Measurements from ENCODE around the gene BATF3. TPM values are rescaled to one million over a fixed set of nuclear protein-coding genes. Genes with fewer than 3 reads are reported as not detected.

The BATF3 gene
- total RNA-seq, 1 donor from 2014 or later: 18.4 TPM

DNA sequence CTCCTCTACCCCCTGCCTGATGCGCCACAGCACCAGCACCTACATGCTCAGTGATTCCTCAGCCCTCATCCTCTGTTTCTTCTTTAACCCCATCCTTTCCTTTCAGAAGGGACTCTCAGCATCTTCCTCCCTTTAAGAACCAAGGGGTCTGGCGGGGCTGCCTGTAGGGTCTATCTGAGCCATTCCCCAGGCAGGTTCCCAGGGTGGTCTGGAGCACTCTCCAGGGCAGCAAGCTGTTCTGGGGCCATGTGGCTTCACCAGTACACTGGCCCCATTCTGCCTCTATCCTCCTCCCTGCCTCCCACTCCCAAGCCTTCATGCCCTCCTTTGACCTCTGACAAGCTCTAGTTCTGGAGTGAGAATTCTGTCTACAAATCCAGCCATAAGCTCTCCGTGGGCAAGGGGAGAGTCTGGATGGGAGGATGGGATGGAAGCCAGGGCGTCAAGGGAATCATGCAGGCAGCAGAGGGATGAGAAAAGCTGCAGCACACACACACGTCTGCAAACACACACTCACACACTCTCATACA lies 10.4 kb downstream of the BATF3 start:
- TF ChIP-seq, protein P1, sequence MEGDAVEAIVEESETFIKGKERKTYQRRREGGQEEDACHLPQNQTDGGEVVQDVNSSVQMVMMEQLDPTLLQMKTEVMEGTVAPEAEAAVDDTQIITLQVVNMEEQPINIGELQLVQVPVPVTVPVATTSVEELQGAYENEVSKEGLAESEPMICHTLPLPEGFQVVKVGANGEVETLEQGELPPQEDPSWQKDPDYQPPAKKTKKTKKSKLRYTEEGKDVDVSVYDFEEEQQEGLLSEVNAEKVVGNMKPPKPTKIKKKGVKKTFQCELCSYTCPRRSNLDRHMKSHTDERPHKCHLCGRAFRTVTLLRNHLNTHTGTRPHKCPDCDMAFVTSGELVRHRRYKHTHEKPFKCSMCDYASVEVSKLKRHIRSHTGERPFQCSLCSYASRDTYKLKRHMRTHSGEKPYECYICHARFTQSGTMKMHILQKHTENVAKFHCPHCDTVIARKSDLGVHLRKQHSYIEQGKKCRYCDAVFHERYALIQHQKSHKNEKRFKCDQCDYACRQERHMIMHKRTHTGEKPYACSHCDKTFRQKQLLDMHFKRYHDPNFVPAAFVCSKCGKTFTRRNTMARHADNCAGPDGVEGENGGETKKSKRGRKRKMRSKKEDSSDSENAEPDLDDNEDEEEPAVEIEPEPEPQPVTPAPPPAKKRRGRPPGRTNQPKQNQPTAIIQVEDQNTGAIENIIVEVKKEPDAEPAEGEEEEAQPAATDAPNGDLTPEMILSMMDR (IDR thresholded peaks at IDR 0.05): no peak
- Histone ChIP-seq H3K9me3 (no peaks in the 10 kb centered on the region), H3K4me3 (no peak overlapping the region), H3K27ac (no peak overlapping the region), H3K4me1 (no peaks in the 10 kb centered on the region), H3K36me3 (no peaks in the 10 kb centered on the region), H3K27me3 (no peaks in the 10 kb centered on the region)
- intact Hi-C loops (cut with DNase I): no loop called here
- DNase-seq (ENCODE audit: low spot score in 2 of 2): no peak

DNA sequence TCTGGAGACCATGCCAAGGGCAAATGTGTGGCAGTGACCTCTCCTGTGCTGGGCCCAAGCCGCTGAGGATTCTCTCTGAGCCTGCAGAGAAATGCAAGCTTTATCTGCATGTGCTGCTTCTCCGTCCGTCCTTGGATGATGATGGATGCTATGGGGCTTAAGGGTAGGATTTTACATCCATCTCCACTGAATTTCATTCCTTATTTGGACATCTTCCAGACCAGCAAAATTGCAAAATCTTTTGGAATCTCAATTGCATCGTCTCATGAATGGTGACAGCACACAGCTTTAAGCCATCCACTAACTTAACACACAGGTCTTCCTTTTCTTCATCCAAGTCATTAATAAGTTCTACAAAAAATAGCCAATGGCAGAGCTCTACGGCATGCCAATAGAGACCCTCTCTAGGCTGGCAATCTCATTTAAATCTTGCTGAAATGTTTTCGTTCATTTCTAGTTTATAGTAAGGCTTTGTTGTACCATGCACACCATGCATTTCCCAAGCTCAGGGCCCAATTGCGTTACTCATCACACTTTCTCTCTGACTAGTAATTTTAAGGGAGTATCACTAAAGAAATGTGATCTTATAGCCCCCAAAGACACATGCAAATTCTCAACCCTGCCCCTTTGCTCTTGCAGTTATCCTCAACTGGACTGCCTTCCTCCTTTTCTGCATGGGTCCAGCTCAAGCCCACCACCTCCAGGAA lies 11.1 kb downstream of the BATF3 start:
- intact Hi-C loops (cut with DNase I): no loop called here
- H3K36me3 ChIP-seq: no peaks in the 10 kb centered on the region
- no peak for DNase-seq (ENCODE audit: low spot score in 2 of 2)
- H3K27ac ChIP-seq: no peak overlapping the region
- H3K4me1 ChIP-seq: no peaks in the 10 kb centered on the region
- no peaks in the 10 kb centered on the region for H3K9me3 ChIP-seq
- no peaks in the 10 kb centered on the region for H3K27me3 ChIP-seq
- H3K4me3 ChIP-seq: no peak overlapping the region
- TF ChIP-seq, protein P1 (IDR thresholded peaks at IDR 0.05): no peak

DNA sequence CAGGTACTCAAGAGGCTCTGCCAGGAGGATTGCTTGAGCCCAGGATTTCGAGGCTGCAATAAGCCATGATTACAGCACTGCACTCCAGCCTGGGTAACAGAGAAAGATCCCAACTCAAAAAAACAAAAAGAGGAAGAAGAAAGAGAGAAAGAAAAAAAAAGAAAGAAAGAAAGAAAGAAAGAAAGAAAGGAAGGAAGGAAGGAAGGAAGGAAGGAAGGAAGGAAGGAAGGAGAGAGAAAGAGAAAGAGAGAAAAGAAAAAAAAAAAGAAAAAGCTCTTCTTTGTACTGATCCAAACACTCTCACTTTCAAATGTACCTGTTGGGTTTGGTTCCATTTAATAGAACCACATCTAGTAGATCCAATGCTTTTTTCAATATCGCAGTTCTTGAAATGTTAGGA lies 11.8 kb downstream of the BATF3 start:
- no peak overlapping the region for H3K27ac ChIP-seq
- no peak for DNase-seq (ENCODE audit: low spot score in 2 of 2)
- H3K4me1 ChIP-seq: no peaks in the 10 kb centered on the region
- H3K27me3 ChIP-seq: no peaks in the 10 kb centered on the region
- intact Hi-C loops (cut with DNase I): no loop called here
- TF ChIP-seq, protein P1 (IDR thresholded peaks at IDR 0.05): no peak
- H3K9me3 ChIP-seq: no peaks in the 10 kb centered on the region
- H3K4me3 ChIP-seq: no peak overlapping the region
- H3K36me3 ChIP-seq: no peaks in the 10 kb centered on the region

DNA sequence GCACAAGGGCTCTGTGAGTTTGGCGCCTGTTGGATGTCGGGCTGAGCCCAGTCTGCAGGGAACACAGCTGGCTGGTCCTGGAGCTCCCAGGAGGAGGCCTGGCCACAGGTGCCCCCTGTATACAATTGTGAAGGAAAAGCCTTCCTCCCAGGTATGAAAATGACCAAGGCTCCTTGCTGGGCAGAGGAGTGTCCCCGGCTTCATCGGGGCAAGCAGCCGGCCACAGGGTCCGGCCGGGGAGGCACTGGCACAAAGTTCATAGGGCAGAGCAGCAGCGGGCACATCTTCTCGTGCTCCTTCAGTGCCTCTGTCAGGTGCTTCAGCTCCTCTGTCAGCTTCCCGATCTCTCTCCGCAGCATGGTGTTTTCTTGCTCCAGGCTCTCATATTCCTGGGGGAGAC lies 13.0 kb downstream of the BATF3 start:
- H3K4me1 ChIP-seq: no peaks in the 10 kb centered on the region
- H3K4me3 ChIP-seq: no peak overlapping the region
- H3K9me3 ChIP-seq: no peaks in the 10 kb centered on the region
- TF ChIP-seq, protein P1 (IDR thresholded peaks at IDR 0.05): no peak
- no peak overlapping the region for H3K27ac ChIP-seq
- intact Hi-C loops (cut with DNase I): no loop called here
- DNase-seq (ENCODE audit: low spot score in 2 of 2): no peak
- H3K36me3 ChIP-seq: no peaks in the 10 kb centered on the region
- H3K27me3 ChIP-seq: no peaks in the 10 kb centered on the region

DNA sequence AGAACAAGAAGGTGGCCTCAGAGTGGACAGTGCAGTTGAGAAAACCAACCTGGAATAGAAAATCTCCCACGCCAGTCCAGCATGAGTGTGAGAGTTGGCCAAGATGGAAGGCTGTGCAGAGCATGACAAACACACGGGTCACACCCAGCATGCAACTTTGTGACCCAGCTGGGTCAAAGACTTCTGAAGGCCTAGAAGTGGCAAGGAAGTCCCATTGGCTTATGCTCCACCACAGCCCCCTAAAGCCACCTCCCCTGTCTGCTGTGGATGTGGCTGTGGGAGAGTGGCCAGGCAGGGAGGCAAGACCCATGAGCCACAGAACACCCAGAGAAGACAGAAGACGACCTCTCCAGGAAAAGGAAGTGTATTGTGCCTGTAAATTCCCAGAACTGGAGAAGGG lies 13.6 kb downstream of the BATF3 start:
- TF ChIP-seq, protein P1 (IDR thresholded peaks at IDR 0.05): no peak
- no peaks in the 10 kb centered on the region for H3K9me3 ChIP-seq
- H3K4me3 ChIP-seq: no peak overlapping the region
- no peaks in the 10 kb centered on the region for H3K4me1 ChIP-seq
- H3K27me3 ChIP-seq: no peaks in the 10 kb centered on the region
- H3K27ac ChIP-seq: no peak overlapping the region
- intact Hi-C loops (cut with DNase I): no loop called here
- no peaks in the 10 kb centered on the region for H3K36me3 ChIP-seq
- no peak for DNase-seq (ENCODE audit: low spot score in 2 of 2)
